Measurements from ENCODE around the gene PDE5A.

Gene PDE5A

GRCh38 chr4:119647558-119647957 is 19.0 kb upstream of the PDE5A start:
- Histone ChIP-seq H2AFZ (ENCODE audit: low read depth, low read length) (no peak overlapping the region), H2BK120ac (ENCODE audit: low read depth, low read length) (no peak overlapping the region), H3K4me3 (ENCODE audit: insufficient read depth in 1 of 2, low read depth in 1 of 2, low read length in 2 of 2) (no peak overlapping the region), H2AK5ac (ENCODE audit: low read length, severe bottlenecking) (no peak overlapping the region), H4K91ac (ENCODE audit: low read length) (no peak overlapping the region), H3K4me2 (ENCODE audit: low read length, poor library complexity, severe bottlenecking) (no peak overlapping the region), H3K27ac (ENCODE audit: low read length, poor library complexity, severe bottlenecking) (no peak overlapping the region), H3K14ac (ENCODE audit: low read length in 2 of 2) (no peak overlapping the region), H3K23ac (ENCODE audit: low read length in 2 of 2) (no peak overlapping the region), H3K36me3 (ENCODE audit: control insufficient read depth in 1 of 2, insufficient read depth in 2 of 2, low read depth in 1 of 2, low read length in 2 of 2) (no peaks in the 10 kb centered on the region), H4K8ac (ENCODE audit: low read length) (no peak overlapping the region), H2BK5ac (ENCODE audit: low read depth, low read length, poor library complexity, severe bottlenecking) (no peak overlapping the region), H3K4me1 (ENCODE audit: control insufficient read depth, insufficient read depth, low read depth, low read length) (no peaks in the 10 kb centered on the region), H3K9me3 (ENCODE audit: control insufficient read depth, low read length) (no peaks in the 10 kb centered on the region), H2BK15ac (ENCODE audit: low read depth, poor library complexity, severe bottlenecking) (no peak overlapping the region), H3K4ac (ENCODE audit: low read depth in 1 of 2, low read length in 2 of 2) (no peak overlapping the region), H3K18ac (ENCODE audit: low read depth in 1 of 2, low read length in 2 of 2) (no peak overlapping the region), H3K79me1 (replicated peaks; ENCODE audit: low read length, poor library complexity, severe bottlenecking) (no peaks in the 10 kb centered on the region), H2BK12ac (ENCODE audit: low read length in 2 of 2) (no peak overlapping the region), H3K27me3 (ENCODE audit: control insufficient read depth in 1 of 2, insufficient read depth in 1 of 2, low read length in 2 of 2) (peaks cover 0 to 2% of the 10 kb centered on the region in 2 experiments), H3K9ac (ENCODE audit: low read length) (no peak overlapping the region)
- 86% methylated on average over 3 of the region's 3 CpGs for WGBS
- DNase-seq: peak; percentile 46

DNA sequence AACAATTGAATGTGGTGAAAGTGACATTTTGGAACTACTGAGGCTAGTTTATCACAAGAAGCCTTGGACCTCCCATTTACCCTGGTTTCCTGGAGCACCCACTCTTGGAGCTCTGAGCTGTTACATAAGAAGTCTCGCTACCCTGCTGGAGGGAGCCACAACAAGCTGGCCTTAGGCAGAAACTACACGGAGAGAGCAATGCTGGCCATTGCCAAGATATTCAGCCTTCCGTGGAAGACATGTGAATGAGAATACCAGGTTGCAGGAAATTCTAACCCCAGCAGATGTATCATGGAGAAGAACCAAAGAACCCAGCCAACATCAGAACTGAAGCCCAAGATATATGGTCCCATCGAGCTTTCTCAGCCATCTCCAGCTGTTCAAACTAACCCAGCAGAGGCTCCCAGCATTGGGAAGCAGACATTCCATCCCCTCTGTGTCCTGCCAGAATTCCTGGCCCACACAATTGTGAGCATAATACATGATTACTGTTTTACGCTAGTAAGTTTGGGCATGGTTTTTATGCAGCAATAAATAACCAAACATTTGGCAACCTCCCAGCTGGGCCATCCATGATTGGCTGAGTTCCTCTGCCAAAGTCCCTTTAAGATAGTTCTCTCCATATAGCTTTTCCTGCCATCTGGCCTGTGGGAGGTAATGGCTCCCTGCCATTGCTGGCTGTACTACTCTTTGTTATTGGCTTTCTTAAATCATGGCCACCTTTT is 17.9 kb upstream of the PDE5A start:
- Histone ChIP-seq H3K4me1 (ENCODE audit: control insufficient read depth, insufficient read depth, low read depth, low read length) (no peaks in the 10 kb centered on the region), H2BK12ac (ENCODE audit: low read length in 2 of 2) (peak overlapping the region in 1 of 2 experiments; percentile 29), H3K36me3 (ENCODE audit: control insufficient read depth in 1 of 2, insufficient read depth in 2 of 2, low read depth in 1 of 2, low read length in 2 of 2) (no peaks in the 10 kb centered on the region), H3K9me3 (ENCODE audit: control insufficient read depth, low read length) (no peaks in the 10 kb centered on the region), H2BK120ac (ENCODE audit: low read depth, low read length) (no peak overlapping the region), H3K9ac (ENCODE audit: low read length) (no peak overlapping the region), H3K79me1 (replicated peaks; ENCODE audit: low read length, poor library complexity, severe bottlenecking) (no peaks in the 10 kb centered on the region), H3K23ac (ENCODE audit: low read length in 2 of 2) (no peak overlapping the region), H4K91ac (ENCODE audit: low read length) (peak overlapping the region; percentile 11), H2AK5ac (ENCODE audit: low read length, severe bottlenecking) (no peak overlapping the region), H4K8ac (ENCODE audit: low read length) (no peak overlapping the region), H3K18ac (ENCODE audit: low read depth in 1 of 2, low read length in 2 of 2) (peak overlapping the region; percentile 44 to 50), H2AFZ (ENCODE audit: low read depth, low read length) (no peak overlapping the region), H2BK5ac (ENCODE audit: low read depth, low read length, poor library complexity, severe bottlenecking) (no peak overlapping the region), H3K27ac (ENCODE audit: low read length, poor library complexity, severe bottlenecking) (no peak overlapping the region), H3K4me2 (ENCODE audit: low read length, poor library complexity, severe bottlenecking) (no peak overlapping the region), H3K14ac (ENCODE audit: low read length in 2 of 2) (no peak overlapping the region), H3K4ac (ENCODE audit: low read depth in 1 of 2, low read length in 2 of 2) (peak overlapping the region in 1 of 2 experiments; percentile 13), H3K27me3 (ENCODE audit: control insufficient read depth in 1 of 2, insufficient read depth in 1 of 2, low read length in 2 of 2) (peaks cover 0 to 2% of the 10 kb centered on the region in 2 experiments), H3K4me3 (ENCODE audit: insufficient read depth in 1 of 2, low read depth in 1 of 2, low read length in 2 of 2) (no peak overlapping the region), H2BK15ac (ENCODE audit: low read depth, poor library complexity, severe bottlenecking) (no peak overlapping the region)
- no peak for DNase-seq
- 93% methylated on average over 5 of the region's 5 CpGs for WGBS

DNA sequence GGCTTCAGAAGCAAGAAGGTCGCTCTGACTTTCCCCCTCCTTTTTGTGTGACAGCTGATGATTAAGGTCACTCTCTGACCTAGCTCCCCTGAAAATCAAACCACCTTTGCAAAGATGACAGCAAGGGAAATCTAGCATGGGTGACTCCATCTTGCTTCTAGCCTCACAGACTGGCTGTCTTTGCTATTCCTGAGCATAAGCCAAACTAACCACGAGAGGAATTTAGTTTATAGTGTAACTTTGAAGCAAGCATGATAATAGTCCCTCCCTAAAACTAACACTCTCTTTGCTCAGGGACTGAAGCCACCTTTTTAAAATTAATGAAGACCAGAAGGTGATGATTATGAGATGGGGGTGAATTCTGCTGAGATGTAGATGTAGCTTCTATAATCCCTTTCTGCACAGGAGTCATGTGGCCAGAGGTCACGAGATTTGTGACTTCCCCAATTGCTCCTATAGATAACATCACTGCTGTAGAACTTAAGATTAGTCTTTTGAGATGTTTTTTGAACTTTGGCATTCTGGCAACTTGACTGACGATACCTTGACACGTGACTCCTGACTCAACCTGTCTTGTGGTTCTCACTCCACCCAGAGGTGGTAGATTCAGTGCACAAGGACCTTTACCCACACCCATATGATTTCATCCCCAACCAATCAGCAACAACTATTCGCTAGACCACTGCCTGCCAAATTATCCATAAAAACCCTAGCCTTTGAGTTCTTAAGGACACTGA is 14.9 kb upstream of the PDE5A start:
- Histone ChIP-seq H3K27ac (ENCODE audit: low read length, poor library complexity, severe bottlenecking) (no peak overlapping the region), H2BK120ac (ENCODE audit: low read depth, low read length) (no peak overlapping the region), H3K9ac (ENCODE audit: low read length) (no peak overlapping the region), H3K4me3 (ENCODE audit: insufficient read depth in 1 of 2, low read depth in 1 of 2, low read length in 2 of 2) (no peak overlapping the region), H2BK12ac (ENCODE audit: low read length in 2 of 2) (peak overlapping the region in 1 of 2 experiments; percentile 38), H3K4me1 (ENCODE audit: control insufficient read depth, insufficient read depth, low read depth, low read length) (no peaks in the 10 kb centered on the region), H3K9me3 (ENCODE audit: control insufficient read depth, low read length) (no peaks in the 10 kb centered on the region), H2BK5ac (ENCODE audit: low read depth, low read length, poor library complexity, severe bottlenecking) (no peak overlapping the region), H3K23ac (ENCODE audit: low read length in 2 of 2) (no peak overlapping the region), H3K36me3 (ENCODE audit: control insufficient read depth in 1 of 2, insufficient read depth in 2 of 2, low read depth in 1 of 2, low read length in 2 of 2) (no peaks in the 10 kb centered on the region), H4K91ac (ENCODE audit: low read length) (no peak overlapping the region), H3K27me3 (ENCODE audit: control insufficient read depth in 1 of 2, insufficient read depth in 1 of 2, low read length in 2 of 2) (peaks cover 0 to 2% of the 10 kb centered on the region in 2 experiments), H2AK5ac (ENCODE audit: low read length, severe bottlenecking) (no peak overlapping the region), H2BK15ac (ENCODE audit: low read depth, poor library complexity, severe bottlenecking) (no peak overlapping the region), H3K14ac (ENCODE audit: low read length in 2 of 2) (no peak overlapping the region), H3K18ac (ENCODE audit: low read depth in 1 of 2, low read length in 2 of 2) (no peak overlapping the region), H3K4ac (ENCODE audit: low read depth in 1 of 2, low read length in 2 of 2) (no peak overlapping the region), H3K4me2 (ENCODE audit: low read length, poor library complexity, severe bottlenecking) (no peak overlapping the region), H3K79me1 (replicated peaks; ENCODE audit: low read length, poor library complexity, severe bottlenecking) (no peaks in the 10 kb centered on the region), H4K8ac (ENCODE audit: low read length) (no peak overlapping the region), H2AFZ (ENCODE audit: low read depth, low read length) (no peak overlapping the region)
- WGBS: 90% methylated on average over 5 of the region's 6 CpGs
- DNase-seq: no peak

- H3K4me2 ChIP-seq (ENCODE audit: low read length, poor library complexity, severe bottlenecking): no peak overlapping the region
- no peaks in the 10 kb centered on the region for H3K36me3 ChIP-seq (ENCODE audit: control insufficient read depth in 1 of 2, insufficient read depth in 2 of 2, low read depth in 1 of 2, low read length in 2 of 2)
- no peak overlapping the region for H3K18ac ChIP-seq (ENCODE audit: low read depth in 1 of 2, low read length in 2 of 2)
- H3K9ac ChIP-seq (ENCODE audit: low read length): no peak overlapping the region
- no peak overlapping the region for H3K23ac ChIP-seq (ENCODE audit: low read length in 2 of 2)
- DNase-seq: no peak
- H2BK12ac ChIP-seq (ENCODE audit: low read length in 2 of 2): no peak overlapping the region
- H3K9me3 ChIP-seq (ENCODE audit: control insufficient read depth, low read length): no peaks in the 10 kb centered on the region
- no peak overlapping the region for H2BK15ac ChIP-seq (ENCODE audit: low read depth, poor library complexity, severe bottlenecking)
- no peak overlapping the region for H4K8ac ChIP-seq (ENCODE audit: low read length)
- H2BK5ac ChIP-seq (ENCODE audit: low read depth, low read length, poor library complexity, severe bottlenecking): no peak overlapping the region
- no peak overlapping the region for H2AFZ ChIP-seq (ENCODE audit: low read depth, low read length)
- no peak overlapping the region for H4K91ac ChIP-seq (ENCODE audit: low read length)
- H2BK120ac ChIP-seq (ENCODE audit: low read depth, low read length): no peak overlapping the region
- H3K4me1 ChIP-seq (ENCODE audit: control insufficient read depth, insufficient read depth, low read depth, low read length): no peaks in the 10 kb centered on the region
- no peaks in the 10 kb centered on the region for H3K79me1 ChIP-seq (replicated peaks; ENCODE audit: low read length, poor library complexity, severe bottlenecking)
- no peak overlapping the region for H3K27ac ChIP-seq (ENCODE audit: low read length, poor library complexity, severe bottlenecking)
- H3K4me3 ChIP-seq (ENCODE audit: insufficient read depth in 1 of 2, low read depth in 1 of 2, low read length in 2 of 2): no peak overlapping the region
- H2AK5ac ChIP-seq (ENCODE audit: low read length, severe bottlenecking): no peak overlapping the region
- H3K27me3 ChIP-seq (ENCODE audit: control insufficient read depth in 1 of 2, insufficient read depth in 1 of 2, low read length in 2 of 2): peaks cover 0 to 2% of the 10 kb centered on the region in 2 experiments
- H3K4ac ChIP-seq (ENCODE audit: low read depth in 1 of 2, low read length in 2 of 2): no peak overlapping the region
- no peak overlapping the region for H3K14ac ChIP-seq (ENCODE audit: low read length in 2 of 2)
Measured at GRCh38 chr4:119641765-119642164, 13.2 kb upstream of the PDE5A start.
